ENCODE data around the gene SEPSECS.

DNA sequence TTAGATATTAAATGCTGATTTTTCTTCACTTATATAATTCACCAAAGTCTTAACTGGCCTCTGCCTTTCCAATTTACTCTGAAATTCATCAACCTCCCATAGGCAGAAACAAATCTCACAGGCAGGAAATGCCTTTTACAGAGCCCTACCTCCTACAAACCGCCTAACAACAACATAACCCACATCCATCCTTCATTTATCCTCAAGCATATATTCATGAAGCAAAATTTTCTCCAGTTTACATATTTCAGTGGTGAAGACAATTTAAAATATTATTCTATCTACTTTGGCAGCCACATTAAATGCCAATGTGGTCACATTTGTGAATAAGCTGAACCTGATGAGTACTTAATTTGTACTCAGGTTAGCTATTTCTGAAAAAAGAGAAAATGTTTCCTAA is 30.3 kb downstream of the SEPSECS start:
- TF ChIP-seq, protein P1, sequence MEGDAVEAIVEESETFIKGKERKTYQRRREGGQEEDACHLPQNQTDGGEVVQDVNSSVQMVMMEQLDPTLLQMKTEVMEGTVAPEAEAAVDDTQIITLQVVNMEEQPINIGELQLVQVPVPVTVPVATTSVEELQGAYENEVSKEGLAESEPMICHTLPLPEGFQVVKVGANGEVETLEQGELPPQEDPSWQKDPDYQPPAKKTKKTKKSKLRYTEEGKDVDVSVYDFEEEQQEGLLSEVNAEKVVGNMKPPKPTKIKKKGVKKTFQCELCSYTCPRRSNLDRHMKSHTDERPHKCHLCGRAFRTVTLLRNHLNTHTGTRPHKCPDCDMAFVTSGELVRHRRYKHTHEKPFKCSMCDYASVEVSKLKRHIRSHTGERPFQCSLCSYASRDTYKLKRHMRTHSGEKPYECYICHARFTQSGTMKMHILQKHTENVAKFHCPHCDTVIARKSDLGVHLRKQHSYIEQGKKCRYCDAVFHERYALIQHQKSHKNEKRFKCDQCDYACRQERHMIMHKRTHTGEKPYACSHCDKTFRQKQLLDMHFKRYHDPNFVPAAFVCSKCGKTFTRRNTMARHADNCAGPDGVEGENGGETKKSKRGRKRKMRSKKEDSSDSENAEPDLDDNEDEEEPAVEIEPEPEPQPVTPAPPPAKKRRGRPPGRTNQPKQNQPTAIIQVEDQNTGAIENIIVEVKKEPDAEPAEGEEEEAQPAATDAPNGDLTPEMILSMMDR (IDR thresholded peaks at IDR 0.05): no peak
- no peak for TF ChIP-seq POLR2A (IDR thresholded peaks at IDR 0.05)
